HG02943 (cell line): ENCODE results near the gene BANF2.

Source experiments
- ATAC-seq: cut with Tn5 transposase; IDR thresholded peaks from one replicate; pipeline ENCODE4 v1.9.1; 2021; ENCODE audit warnings: mild to moderate bottlenecking, low read depth, moderate library complexity; ENCODE audit not compliant: unreplicated experiment

The BANF2 gene

DNA sequence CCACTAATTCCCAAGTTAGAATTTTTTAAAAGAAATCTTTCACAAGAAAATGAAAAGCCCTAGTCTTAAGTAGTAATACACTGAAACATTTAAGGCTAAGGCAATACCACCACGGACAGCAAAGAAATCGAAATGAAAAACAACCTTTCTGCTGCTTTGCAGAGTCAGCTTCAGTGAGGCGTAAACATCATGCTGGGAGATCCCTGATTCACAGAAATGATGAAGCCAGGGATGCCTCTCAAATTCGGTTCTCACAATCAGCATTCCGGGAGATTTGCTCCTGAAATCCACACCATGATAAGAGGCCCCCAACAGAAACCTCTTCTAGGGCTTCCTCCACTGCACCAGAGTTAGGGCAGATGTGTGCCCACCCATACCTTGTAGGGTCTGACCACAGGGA lies 36.3 kb upstream of the BANF2 start:
- no peak for ATAC-seq

DNA sequence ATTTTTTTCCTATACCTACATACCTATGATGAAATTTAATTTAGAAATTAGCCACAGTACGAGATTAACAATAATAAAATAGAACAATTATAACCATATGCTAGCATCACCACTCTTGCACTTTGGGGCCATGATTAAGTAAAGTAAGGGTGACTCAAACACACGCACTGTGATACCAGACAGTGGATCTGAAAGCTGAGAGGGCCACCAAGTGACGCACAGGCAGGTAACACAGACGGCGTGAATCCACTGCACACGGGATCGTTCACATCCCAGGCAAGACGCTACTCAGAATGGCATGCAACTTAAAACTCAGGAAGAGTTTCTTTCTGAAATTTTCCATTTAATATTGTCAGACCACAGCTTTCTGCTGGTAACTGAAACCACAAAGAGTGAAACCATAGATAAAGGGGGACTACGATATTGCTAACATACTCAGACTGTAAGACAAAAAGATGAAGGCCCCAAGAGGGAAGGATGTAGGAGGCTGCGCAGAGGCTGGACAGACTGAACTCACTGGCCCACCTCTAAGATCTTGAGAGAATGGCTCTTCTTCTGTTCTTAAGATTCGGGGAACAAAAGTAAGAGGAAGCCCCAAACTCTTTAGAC lies 35.6 kb upstream of the BANF2 start:
- no peak for ATAC-seq

DNA sequence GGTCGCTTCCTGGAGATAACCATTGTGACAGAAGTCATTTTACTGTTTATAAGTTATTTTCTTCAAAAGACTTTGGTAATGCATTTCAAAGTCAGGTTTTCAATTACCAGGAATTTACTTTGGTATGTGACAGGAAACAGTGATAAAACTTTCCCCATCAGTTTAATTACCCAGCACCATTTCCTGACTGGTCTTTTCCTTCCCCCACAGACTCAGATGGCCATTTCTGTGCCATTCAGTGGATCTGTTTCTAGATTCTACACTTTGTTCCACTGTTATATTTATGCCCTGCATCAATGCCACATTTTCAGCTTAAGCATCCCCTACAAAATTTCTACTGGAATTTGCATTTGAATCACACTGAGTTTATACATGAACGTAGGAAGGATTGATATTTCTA lies 34.0 kb upstream of the BANF2 start:
- ATAC-seq = no peak

DNA sequence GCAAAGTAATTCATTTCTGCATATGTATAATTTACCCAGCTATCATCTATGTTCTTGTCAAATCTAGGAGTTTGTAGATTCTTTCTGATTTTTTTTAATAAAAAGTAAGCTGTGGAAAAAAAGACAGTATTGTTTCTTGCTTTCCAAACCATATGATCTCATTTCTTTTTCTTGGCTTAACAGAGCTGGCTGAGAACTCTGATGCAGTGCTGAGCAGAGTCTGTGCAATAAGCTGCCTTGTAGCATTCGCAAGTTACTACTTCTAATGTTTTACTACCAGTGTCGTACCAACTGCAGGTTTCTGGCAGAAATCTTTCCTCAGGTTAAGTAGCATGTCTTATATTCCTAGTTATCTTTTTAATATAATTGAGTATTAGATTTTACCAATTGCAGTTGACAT lies 33.3 kb upstream of the BANF2 start:
- ATAC-seq = no peak

GRCh38 chr20:17667445-17667844 lies 32.3 kb upstream of the BANF2 start:
- no peak for ATAC-seq

DNA sequence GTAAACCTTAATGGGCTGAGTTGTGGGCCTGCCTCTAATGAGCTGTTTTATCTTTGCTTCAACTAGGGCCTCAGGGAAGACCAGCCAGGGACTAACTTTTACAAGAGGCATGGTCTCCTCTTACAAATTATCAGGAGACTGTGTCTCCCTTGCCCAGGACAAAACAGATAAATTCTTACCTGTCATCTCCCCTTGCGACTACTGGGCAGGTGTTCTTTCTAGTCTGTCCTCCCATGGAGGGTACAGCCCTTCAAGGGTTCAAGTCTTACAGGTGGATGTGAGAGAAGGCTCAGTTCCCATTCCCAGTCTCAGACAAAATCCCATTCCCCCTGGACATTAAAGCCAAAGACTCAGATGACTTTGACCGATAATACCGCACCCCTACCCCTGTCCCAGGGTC lies 31.3 kb upstream of the BANF2 start:
- no peak for ATAC-seq

DNA sequence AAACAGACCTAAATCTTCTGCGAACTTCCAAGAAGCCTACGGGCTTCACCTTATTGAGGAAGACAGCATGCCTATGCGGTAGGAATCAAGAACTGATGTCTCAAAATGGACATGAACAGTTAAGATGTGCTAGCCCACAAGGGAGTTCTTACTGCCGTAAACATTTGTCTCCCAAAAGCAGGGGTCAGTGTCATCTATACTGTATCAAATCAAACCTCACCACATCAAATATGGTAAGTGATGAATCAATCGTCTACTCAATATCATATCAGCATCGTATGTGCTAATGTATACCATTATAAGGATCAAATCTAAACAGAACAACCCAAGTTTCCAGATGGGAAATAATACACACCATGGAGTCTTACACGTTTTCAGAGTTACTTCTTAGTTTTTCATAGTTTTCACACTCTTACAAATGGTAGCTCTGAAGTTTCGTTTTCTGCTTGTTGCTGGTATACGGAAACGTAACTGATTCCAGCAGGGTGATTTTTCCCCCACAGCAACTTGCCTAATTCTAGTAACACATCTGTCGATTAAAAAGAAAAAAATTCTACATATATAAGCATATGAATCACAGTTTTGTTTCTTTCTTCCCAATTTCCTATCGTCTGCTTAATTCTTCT lies 30.3 kb upstream of the BANF2 start:
- no peak for ATAC-seq

DNA sequence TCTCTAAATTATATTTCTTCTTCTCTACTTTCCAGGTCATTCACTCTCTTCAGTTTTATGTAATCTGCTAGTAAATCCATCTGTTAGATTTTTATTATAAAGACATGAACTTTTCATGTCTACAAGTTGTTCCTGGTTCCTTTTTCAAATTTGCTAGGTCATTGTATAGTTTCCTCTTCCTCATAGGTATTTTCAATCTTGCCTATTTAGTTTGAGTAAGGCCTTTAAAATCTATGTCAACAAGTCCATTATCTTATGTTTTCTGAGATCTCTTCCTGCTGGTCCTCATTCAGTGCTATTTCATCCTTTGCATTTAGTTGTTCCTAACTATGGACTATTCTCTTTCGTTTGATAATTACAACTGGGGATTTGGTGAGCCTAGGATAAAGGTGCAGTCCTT lies 28.8 kb upstream of the BANF2 start:
- no peak for ATAC-seq

DNA sequence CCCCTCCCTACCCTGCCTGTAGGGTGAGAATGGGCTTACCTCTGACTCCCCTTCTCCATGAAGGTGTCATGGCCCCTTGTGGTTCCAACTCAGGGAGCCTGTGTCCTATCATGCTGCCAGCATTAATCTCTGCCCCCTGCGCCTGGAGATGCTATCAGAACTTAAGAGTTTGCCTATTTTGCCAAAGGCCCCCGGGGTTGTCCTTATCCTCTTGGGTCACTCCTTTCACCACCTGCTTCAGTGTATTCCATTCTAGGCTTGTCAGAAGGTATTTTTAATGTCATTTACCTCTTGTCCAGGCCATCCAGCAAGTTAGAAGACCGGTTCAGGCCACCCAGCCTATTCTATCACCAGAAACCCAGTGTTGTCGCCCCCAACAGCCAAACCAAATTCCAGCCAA lies 28.2 kb upstream of the BANF2 start:
- no peak for ATAC-seq

GRCh38 chr20:17673084-17673483 lies 26.7 kb upstream of the BANF2 start:
- no peak for ATAC-seq

- no peak for ATAC-seq
These were observed 24.8 kb upstream of the BANF2 start for GRCh38 chr20:17674722-17675518.

- ATAC-seq = no peak
These were observed 24.0 kb upstream of the BANF2 start for GRCh38 chr20:17675519-17676377.

- no peak for ATAC-seq
These were observed 23.4 kb upstream of the BANF2 start for GRCh38 chr20:17676378-17676759.

- no peak for ATAC-seq
These were observed 22.8 kb upstream of the BANF2 start for GRCh38 chr20:17676942-17677341.

DNA sequence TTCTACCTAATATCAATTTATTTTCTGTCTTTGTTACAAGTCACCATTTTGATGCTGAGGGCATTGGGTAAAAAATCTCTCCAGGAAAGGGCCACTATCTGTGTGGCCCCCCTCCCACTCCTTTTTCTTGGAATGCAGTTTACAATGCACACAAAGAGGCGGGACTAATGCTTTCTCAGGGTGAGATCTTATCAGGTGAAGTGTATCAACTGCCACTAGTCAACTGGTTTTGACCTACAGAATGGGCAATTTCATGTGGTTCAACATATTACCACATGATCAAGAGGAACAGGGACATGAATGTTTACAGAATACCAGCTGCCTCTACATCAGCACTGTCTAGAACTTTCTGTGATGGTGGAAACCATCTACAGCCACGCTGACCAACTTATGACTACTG lies 21.5 kb upstream of the BANF2 start:
- no peak for ATAC-seq

DNA sequence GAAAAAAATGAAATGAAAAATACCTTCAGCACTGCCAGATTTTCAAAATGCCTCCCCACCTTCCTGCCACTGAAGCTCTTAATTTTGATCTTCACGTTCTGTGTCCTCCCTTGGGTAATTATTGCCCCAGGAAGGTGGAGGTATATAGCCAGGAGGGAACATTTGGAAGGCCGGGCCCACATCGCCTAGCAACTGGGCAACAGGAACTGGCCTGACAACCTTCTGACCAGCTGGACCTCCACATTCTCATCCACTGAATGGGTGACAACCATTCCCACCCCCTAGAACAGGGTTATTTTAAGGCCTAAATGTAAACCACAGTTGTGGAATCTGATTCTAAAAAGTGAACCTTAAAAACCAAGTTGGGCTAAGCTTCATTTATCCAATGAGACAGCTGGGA lies 20.9 kb upstream of the BANF2 start:
- no peak for ATAC-seq

GRCh38 chr20:17679941-17680835 lies 19.6 kb upstream of the BANF2 start:
- ATAC-seq = no peak

GRCh38 chr20:17680836-17681725 lies 18.7 kb upstream of the BANF2 start:
- peak; percentile 35 for ATAC-seq

DNA sequence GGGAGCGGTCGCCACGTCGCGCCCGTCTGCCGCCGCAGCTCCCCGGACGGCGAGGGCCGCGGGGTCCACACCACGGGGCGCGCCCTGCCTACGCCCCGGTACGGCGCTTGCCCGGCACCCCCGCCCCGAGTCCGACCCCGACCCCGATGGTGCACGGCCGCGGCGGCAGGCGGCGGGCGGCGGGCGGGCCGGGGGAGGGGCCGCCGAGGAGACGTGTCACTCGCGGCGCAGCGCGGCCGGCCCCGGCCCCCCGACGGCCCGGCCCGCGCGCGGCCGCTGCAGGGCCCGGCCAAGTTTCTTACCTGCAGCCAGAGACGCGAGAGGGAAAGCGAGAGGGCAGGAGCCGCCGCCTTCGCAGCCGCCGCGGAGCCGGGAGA lies 18.1 kb upstream of the BANF2 start:
- peak; percentile 21 for ATAC-seq
